ENCODE results near the gene SYK.

DNA sequence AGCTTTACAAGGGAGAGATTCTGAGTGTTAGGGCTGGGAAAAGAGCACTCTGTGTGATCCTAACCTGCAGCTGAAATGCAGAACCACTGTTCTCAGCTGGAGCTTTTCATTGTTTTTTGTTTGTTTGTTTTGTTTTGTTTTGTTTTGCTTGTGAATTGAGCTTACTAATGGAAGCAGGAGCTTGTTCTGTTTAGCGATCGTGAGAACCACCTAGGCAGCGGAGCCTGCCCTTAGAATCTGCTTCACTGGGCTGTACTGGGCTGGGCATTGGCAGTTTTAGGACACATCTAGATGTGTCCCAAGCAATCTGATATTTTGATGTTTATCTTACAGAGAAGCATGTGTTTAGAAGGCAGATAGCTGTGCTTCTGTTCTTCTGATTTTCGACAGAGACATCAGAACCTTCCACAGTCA lies 14.3 kb downstream of the SYK start:
- TF ChIP-seq EZH2 (IDR thresholded peaks at IDR 0.05; ENCODE audit: insufficient read depth, low read length), result no peak
- TF ChIP-seq, protein P1, sequence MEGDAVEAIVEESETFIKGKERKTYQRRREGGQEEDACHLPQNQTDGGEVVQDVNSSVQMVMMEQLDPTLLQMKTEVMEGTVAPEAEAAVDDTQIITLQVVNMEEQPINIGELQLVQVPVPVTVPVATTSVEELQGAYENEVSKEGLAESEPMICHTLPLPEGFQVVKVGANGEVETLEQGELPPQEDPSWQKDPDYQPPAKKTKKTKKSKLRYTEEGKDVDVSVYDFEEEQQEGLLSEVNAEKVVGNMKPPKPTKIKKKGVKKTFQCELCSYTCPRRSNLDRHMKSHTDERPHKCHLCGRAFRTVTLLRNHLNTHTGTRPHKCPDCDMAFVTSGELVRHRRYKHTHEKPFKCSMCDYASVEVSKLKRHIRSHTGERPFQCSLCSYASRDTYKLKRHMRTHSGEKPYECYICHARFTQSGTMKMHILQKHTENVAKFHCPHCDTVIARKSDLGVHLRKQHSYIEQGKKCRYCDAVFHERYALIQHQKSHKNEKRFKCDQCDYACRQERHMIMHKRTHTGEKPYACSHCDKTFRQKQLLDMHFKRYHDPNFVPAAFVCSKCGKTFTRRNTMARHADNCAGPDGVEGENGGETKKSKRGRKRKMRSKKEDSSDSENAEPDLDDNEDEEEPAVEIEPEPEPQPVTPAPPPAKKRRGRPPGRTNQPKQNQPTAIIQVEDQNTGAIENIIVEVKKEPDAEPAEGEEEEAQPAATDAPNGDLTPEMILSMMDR (IDR thresholded peaks at IDR 0.05; ENCODE audit: insufficient read depth, low read depth, low read length), result no peak
